ENCODE data around the gene ANKS1B.

The ANKS1B gene

DNA sequence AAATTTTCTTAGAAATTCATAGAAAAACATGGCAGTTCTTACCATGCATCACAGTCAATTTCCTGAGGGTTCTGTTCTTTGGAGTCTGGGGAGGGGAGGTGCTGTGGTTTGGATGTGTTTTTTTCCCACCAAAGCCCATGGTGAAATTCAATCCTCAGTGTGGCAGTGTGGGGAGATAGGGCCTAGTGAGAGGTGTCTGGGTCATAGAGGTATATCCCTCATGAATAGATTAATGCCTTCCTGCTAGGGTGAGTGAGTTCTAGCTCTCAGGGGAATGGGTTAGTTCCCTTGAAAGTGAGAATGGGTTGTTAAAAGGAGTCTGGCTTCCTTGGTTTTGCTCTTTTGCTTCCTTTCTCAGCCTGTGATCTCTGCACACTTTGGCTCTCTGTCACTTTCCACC, 1061.9 kb downstream of the ANKS1B start:
- Histone ChIP-seq H3K27ac (ENCODE audit: low read depth, low read length, poor library complexity, severe bottlenecking) (no peak overlapping the region), H3K9me2 (ENCODE audit: low read depth, low read length) (no peaks in the 10 kb centered on the region), H3K27me3 (ENCODE audit: insufficient read depth, low read length) (no peaks in the 10 kb centered on the region), H3F3A (ENCODE audit: insufficient read depth, low read length) (no peaks in the 10 kb centered on the region; the same call in 1 of the 2 replicates), H2AFZ (ENCODE audit: low read length) (no peak overlapping the region), H3K4me3 (ENCODE audit: low read depth, low read length, poor library complexity, severe bottlenecking) (no peak overlapping the region), H3K79me2 (ENCODE audit: insufficient read depth, low read length) (no peaks in the 10 kb centered on the region), H3K36me3 (ENCODE audit: insufficient read depth, low read length) (no peaks in the 10 kb centered on the region), H3K9me3 (ENCODE audit: low read length) (no peaks in the 10 kb centered on the region), H3K9ac (ENCODE audit: low read length) (no peak overlapping the region), H3K4me2 (ENCODE audit: low read length) (no peak overlapping the region), H4K20me1 (ENCODE audit: insufficient read depth, low read length) (no peaks in the 10 kb centered on the region), H3K4me1 (ENCODE audit: insufficient read depth, low read length, severe bottlenecking) (no peaks in the 10 kb centered on the region)
- TF ChIP-seq EZH2 (IDR thresholded peaks at IDR 0.05; ENCODE audit: borderline replicate concordance, low read length): no peak
- TF ChIP-seq, protein P1, sequence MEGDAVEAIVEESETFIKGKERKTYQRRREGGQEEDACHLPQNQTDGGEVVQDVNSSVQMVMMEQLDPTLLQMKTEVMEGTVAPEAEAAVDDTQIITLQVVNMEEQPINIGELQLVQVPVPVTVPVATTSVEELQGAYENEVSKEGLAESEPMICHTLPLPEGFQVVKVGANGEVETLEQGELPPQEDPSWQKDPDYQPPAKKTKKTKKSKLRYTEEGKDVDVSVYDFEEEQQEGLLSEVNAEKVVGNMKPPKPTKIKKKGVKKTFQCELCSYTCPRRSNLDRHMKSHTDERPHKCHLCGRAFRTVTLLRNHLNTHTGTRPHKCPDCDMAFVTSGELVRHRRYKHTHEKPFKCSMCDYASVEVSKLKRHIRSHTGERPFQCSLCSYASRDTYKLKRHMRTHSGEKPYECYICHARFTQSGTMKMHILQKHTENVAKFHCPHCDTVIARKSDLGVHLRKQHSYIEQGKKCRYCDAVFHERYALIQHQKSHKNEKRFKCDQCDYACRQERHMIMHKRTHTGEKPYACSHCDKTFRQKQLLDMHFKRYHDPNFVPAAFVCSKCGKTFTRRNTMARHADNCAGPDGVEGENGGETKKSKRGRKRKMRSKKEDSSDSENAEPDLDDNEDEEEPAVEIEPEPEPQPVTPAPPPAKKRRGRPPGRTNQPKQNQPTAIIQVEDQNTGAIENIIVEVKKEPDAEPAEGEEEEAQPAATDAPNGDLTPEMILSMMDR (IDR thresholded peaks at IDR 0.05; ENCODE audit: low read length): no peak

- H3K27ac ChIP-seq (ENCODE audit: low read depth, low read length, poor library complexity, severe bottlenecking): no peak overlapping the region
- H3K4me3 ChIP-seq (ENCODE audit: low read depth, low read length, poor library complexity, severe bottlenecking): no peak overlapping the region
- H3K36me3 ChIP-seq (ENCODE audit: insufficient read depth, low read length): no peaks in the 10 kb centered on the region
- H3K9me2 ChIP-seq (ENCODE audit: low read depth, low read length): no peaks in the 10 kb centered on the region
- H3K9ac ChIP-seq (ENCODE audit: low read length): no peak overlapping the region
- H3K27me3 ChIP-seq (ENCODE audit: insufficient read depth, low read length): no peaks in the 10 kb centered on the region
- no peaks in the 10 kb centered on the region for H3F3A ChIP-seq (ENCODE audit: insufficient read depth, low read length)
- no peak overlapping the region for H3K4me2 ChIP-seq (ENCODE audit: low read length)
- no peaks in the 10 kb centered on the region for H3K9me3 ChIP-seq (ENCODE audit: low read length)
- no peaks in the 10 kb centered on the region for H3K4me1 ChIP-seq (ENCODE audit: insufficient read depth, low read length, severe bottlenecking)
- TF ChIP-seq, protein P1 (IDR thresholded peaks at IDR 0.05; ENCODE audit: low read length): no peak
- TF ChIP-seq EZH2 (IDR thresholded peaks at IDR 0.05; ENCODE audit: borderline replicate concordance, low read length): no peak
- H2AFZ ChIP-seq (ENCODE audit: low read length): no peak overlapping the region
- no peaks in the 10 kb centered on the region for H3K79me2 ChIP-seq (ENCODE audit: insufficient read depth, low read length)
- no peaks in the 10 kb centered on the region for H4K20me1 ChIP-seq (ENCODE audit: insufficient read depth, low read length)
These were observed 1066.4 kb downstream of the ANKS1B start for GRCh38 chr12:98918176-98918863.

- no peaks in the 10 kb centered on the region for H3K9me2 ChIP-seq (ENCODE audit: low read depth, low read length)
- no peaks in the 10 kb centered on the region for H3F3A ChIP-seq (ENCODE audit: insufficient read depth, low read length)
- no peak overlapping the region for H3K4me2 ChIP-seq (ENCODE audit: low read length)
- H4K20me1 ChIP-seq (ENCODE audit: insufficient read depth, low read length): no peaks in the 10 kb centered on the region
- TF ChIP-seq EZH2 (IDR thresholded peaks at IDR 0.05; ENCODE audit: borderline replicate concordance, low read length): no peak
- TF ChIP-seq, protein P1 (IDR thresholded peaks at IDR 0.05; ENCODE audit: low read length): no peak
- H3K79me2 ChIP-seq (ENCODE audit: insufficient read depth, low read length): no peaks in the 10 kb centered on the region
- H3K9me3 ChIP-seq (ENCODE audit: low read length): no peaks in the 10 kb centered on the region
- H3K36me3 ChIP-seq (ENCODE audit: insufficient read depth, low read length): no peaks in the 10 kb centered on the region
- no peak overlapping the region for H2AFZ ChIP-seq (ENCODE audit: low read length)
- no peaks in the 10 kb centered on the region for H3K27me3 ChIP-seq (ENCODE audit: insufficient read depth, low read length)
- no peaks in the 10 kb centered on the region for H3K4me1 ChIP-seq (ENCODE audit: insufficient read depth, low read length, severe bottlenecking)
- H3K4me3 ChIP-seq (ENCODE audit: low read depth, low read length, poor library complexity, severe bottlenecking): no peak overlapping the region
- H3K9ac ChIP-seq (ENCODE audit: low read length): no peak overlapping the region
- no peak overlapping the region for H3K27ac ChIP-seq (ENCODE audit: low read depth, low read length, poor library complexity, severe bottlenecking)
These were observed 1068.6 kb downstream of the ANKS1B start for GRCh38 chr12:98916106-98916505.

All from OCI-LY1 (cell line).